Heart right ventricle (tissue), 16 donors: ENCODE measurements around the gene MAP3K13. TPM values are rescaled to one million over a fixed set of nuclear protein-coding genes. Genes with fewer than 3 reads are reported as not detected.

Source experiments
- ATAC-seq, 8 donors: fragments of 200-7000 bp; cut with Tn5 transposase; one replicate each; pipeline ENCODE4 v1.9.1; 2020; ENCODE audit warnings: mild to moderate bottlenecking in 8 of 8, moderate library complexity in 8 of 8, moderate number of reproducible peaks in 1 of 8
- DNase-seq, 2 donors: peaks; one replicate each; pipeline ENCODE4 v3.0.0-alpha.2; 2020
- H3K27ac ChIP-seq, 10 donors: fragments of 200-600 bp; sonication (generic) in 2 of 10; one replicate each; pipeline versions ENCODE4 v1.5.0 to v1.8.0; 2020 to 2022; ENCODE audit warnings: mild to moderate bottlenecking in 3 of 10
- H3K27me3 ChIP-seq, 7 donors: fragments of 200-600 bp; one replicate each; pipeline ENCODE4 v1.8.0; 2021 to 2022; ENCODE audit warnings: mild to moderate bottlenecking in 2 of 7
- H3K36me3 ChIP-seq, 9 donors: fragments of 200-600 bp; sonication (generic) in 1 of 9; one replicate each; pipeline versions ENCODE4 v1.5.0 to v1.8.0; 2020 to 2022; ENCODE audit warnings: mild to moderate bottlenecking in 2 of 9
- H3K4me1 ChIP-seq, 9 donors: fragments of 200-600 bp; sonication (generic) in 1 of 9; one replicate each; pipeline versions ENCODE4 v1.5.0 to v1.8.0; 2020 to 2022; ENCODE audit warnings: mild to moderate bottlenecking in 4 of 9
- H3K4me3 ChIP-seq, 10 donors: fragments of 200-600 bp; sonication (generic) in 2 of 10; one replicate each; pipeline versions ENCODE4 v1.5.0 to v1.8.0; 2020 to 2022; ENCODE audit warnings: mild to moderate bottlenecking in 7 of 10, moderate library complexity in 2 of 10
- H3K9me3 ChIP-seq, 11 donors: fragments of 200-600 bp in 10 of 11; sonication (generic) in 2 of 11; one replicate each; pipeline versions ENCODE4 v1.5.0 to v1.8.0; 2013 to 2022; ENCODE audit warnings: mild to moderate bottlenecking in 2 of 11, control low read depth in 1 of 11, moderate library complexity in 1 of 11
- CTCF ChIP-seq, 9 donors: fragments of 200-600 bp; sonication (generic) in 2 of 9; IDR thresholded peaks; one replicate each; pipeline versions ENCODE4 v1.5.0 to v1.8.0; 2021 to 2022; ENCODE audit warnings: antibody characterized with exemption in 9 of 9, mild to moderate bottlenecking in 5 of 9, moderate library complexity in 1 of 9
- WGBS, 2 donors: extraction: QIAGEN DNeasy Blood & Tissue Kit; methylation state at CpG; one replicate each; pipeline ENCODE4 v1.1.7; 2013; ENCODE audit warnings: inconsistent platforms in 1 of 2; 5-methylcytosine and 5-hydroxymethylcytosine counted together
- intact Hi-C, 10 donors: fragments of 100-400 bp; cut with DNase I; formaldehyde crosslinking; loops; one replicate each; pipeline versions ENCODE4 v1.11.1 to v1.14.2; 2022
- polyA plus RNA-seq, 2 donors: library from polyadenylated mRNA; stranded (reverse); fragments of 200-250 nt; gene quantifications; one replicate each; pipeline ENCODE4 v1.2.3, GENCODE V29; 2013
- total RNA-seq, 10 donors: library from RNA; stranded (reverse); fragmentation: NEBNext Ultra II Directional in 3 of 10; extraction: Animal tissue kit (Norgen Biotek cat#: 25700) in 3 of 10; gene quantifications; one replicate each; pipeline versions ENCODE4 v1.2.1 to v1.2.4, GENCODE V29; 2021 to 2023
- donor health status: Arrhythmogenic right ventricular cardiomyopathy.
- donor health status: ischemic (EF 13 %, LVEDD 7.1; RV severe dilation, severe dysfunction).
- donor health status: healthy with polysubstance abuse.
- donor health status: DM: no; HTN: yes; CAD: no.
- donor health status: DM: no; HTN: no; CAD: no.
- donor health status: ischemic (EF 25% LVEDD 6.9; RV normal size, moderate dysfunction).
- donor health status: ischemic (EF 25% LVEDD 5.7; RV mildly dilated, moderate dysfunction).
- donor health status: healthy.
- donor health status: DM: yes; HTN: yes; CAD: no.
- donor health status: Ischemic cardiomyopathy.
- donor health status: ischemic (EF 35%, LVEDD 5.7; RV mildly dilated, moderate dysfunction).
- donor health status: nonischemic (EF 11% LVEDD 7.7; RV severe dilation, severe dysfunction).
- donor health status: DM: yes; HTN: yes; CAD: no.
- donor health status: PGD.
- donor health status: ischemic (EF 29% LVEDD 5.4; RV normal size, mild dysfunction).
- donor health status: nonischemic (EF 23%, LVEDD 6.1; RV moderate dilation, normal function).

MAP3K13 gene
- total and polyA plus RNA-seq, 12 donors = 7.1 to 14.9 (median 10.5) TPM

DNA sequence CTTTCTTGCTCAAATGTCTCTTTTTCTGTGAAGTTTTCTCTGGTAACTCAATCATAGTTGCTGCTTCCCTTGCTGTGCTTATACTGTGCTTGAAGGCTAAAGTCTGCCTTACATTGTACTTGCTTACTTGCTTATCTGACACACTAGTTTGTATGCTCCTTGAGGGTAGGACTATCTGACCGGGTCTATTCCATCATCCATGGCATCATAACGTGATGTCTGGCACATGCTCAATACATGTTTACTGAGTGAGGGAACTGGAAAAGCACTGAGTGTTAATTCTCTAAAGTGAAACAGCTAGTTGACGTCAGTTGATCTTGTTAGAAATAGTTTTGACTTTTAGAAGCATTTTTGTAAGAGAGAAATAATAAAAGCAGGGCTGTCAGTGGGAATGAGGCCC lies 42.7 kb downstream of the MAP3K13 start:
- no peaks in the 10 kb centered on the region for H3K9me3 ChIP-seq
- intact Hi-C loops = no loop called here

DNA sequence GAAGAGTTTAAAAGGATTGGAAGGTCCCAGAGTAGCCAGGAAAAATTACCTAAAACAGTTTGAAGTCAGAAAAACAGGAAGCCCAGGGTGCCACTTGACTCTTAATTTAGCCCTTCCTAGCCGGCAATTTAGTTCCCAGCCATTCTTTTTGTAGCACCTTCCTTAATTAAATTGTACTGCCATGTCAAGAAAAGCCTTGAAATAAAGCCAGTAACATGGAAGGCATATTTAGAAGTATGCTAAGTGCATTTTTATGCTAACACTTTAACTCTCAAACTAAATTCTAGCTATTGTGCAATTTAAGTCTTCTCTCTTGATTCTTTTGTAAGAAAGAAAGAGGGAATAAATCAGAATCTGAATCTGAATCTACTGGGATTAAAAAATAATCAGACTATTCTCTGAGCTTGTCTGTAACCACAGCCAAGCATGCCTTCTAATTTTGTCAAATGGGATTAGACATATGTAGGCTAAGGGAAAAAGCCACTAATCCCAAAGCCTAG lies 43.2 kb downstream of the MAP3K13 start:
- Histone ChIP-seq H3K27ac (peak overlapping the region in 1 of 10 donors; percentile 27), H3K4me1 (peaks cover 0 to 18% (median 5%) of the 10 kb centered on the region in 9 donors), H3K36me3 (no peaks in the 10 kb centered on the region), H3K4me3 (no peak overlapping the region), H3K9me3 (no peaks in the 10 kb centered on the region), H3K27me3 (no peaks in the 10 kb centered on the region)
- no peak for DNase-seq
- 30 to 37% methylated on average over 1 of the region's 1 CpG for WGBS, 2 donors
- intact Hi-C loops = no loop called here
- ATAC-seq = no peak
- no peak for TF ChIP-seq CTCF (IDR thresholded peaks at IDR 0.05)

More for the DNA sequence above, 42.7 kb downstream of the MAP3K13 start:
- ATAC-seq = no peak
- Histone ChIP-seq H3K27ac (peak overlapping the region in 1 of 10 donors; percentile 27), H3K4me3 (no peak overlapping the region), H3K36me3 (no peaks in the 10 kb centered on the region), H3K4me1 (peaks cover 0 to 18% (median 5%) of the 10 kb centered on the region in 9 donors), H3K27me3 (no peaks in the 10 kb centered on the region)
- WGBS, 2 donors = 81 to 86% methylated on average over 3 of the region's 3 CpGs
- TF ChIP-seq CTCF (IDR thresholded peaks at IDR 0.05) = no peak
- DNase-seq = no peak

DNA sequence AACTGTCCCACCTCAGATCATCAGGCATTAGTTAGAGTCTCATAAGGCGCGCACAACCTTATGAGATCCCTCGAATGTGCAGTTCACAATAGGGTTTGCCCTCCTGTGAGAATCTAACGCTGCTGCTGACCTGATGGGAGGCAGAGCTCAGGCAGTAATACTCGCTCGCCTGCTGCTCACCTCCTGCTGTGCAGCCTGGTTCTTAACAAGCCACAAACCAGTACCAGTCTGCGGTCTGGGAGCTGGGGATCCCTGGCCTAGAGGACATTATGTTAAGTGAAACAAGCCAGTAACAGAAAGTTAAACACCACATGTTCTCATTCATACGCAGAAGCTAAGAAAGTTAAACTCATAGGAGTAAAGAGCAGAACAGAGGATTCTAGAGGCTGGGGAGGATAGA lies 47.0 kb downstream of the MAP3K13 start:
- DNase-seq = no peak
- Histone ChIP-seq H3K4me1 (peaks cover 0 to 10% (median 0%) of the 10 kb centered on the region in 9 donors), H3K36me3 (no peaks in the 10 kb centered on the region), H3K27ac (no peak overlapping the region), H3K27me3 (no peaks in the 10 kb centered on the region), H3K4me3 (no peak overlapping the region), H3K9me3 (no peaks in the 10 kb centered on the region)
- 76 to 86% methylated on average over 8 of the region's 8 CpGs for WGBS, 2 donors
- ATAC-seq = no peak
- intact Hi-C loops = no loop called here
- TF ChIP-seq CTCF (IDR thresholded peaks at IDR 0.05) = no peak

DNA sequence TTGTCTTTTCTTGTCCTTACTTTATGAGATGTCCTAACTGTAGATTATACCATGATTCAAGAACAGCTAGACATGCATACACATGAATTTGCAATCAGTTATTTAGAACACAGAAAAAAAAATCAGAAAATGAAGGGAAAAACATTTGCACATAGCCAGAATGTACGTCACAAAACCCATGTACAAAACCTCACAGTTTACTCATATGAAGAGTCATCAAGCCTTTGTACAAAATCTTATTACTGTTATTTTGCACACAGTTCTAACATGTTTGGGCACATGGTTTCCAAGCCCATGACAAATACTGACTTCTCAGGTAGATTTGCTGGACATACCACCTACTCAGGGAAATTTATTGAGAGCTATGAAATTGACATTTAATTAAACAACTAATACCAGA lies 48.2 kb downstream of the MAP3K13 start:
- Histone ChIP-seq H3K36me3 (no peaks in the 10 kb centered on the region), H3K27ac (no peak overlapping the region), H3K27me3 (no peaks in the 10 kb centered on the region), H3K4me1 (peaks cover 0 to 6% (median 0%) of the 10 kb centered on the region in 9 donors), H3K4me3 (no peak overlapping the region), H3K9me3 (no peaks in the 10 kb centered on the region)
- no peak for TF ChIP-seq CTCF (IDR thresholded peaks at IDR 0.05)
- intact Hi-C loops = no loop called here
- ATAC-seq (no peak), DNase-seq (no peak)
- 98% methylated on average over 1 of the region's 1 CpG for WGBS, 2 donors
